ENCODE measurements around the gene PRX. TPM values are rescaled to one million over a fixed set of nuclear protein-coding genes. Genes with fewer than 3 reads are reported as not detected.
"Not testable (repeated sequence)": the region's sequence is repeated elsewhere in the genome, so short reads cannot be mapped to it uniquely, and the experiment has no call there.

The PRX gene
- total RNA-seq, 1 donor from 2014 or later = 801 TPM

- no peak for DNase-seq (ENCODE audit: low spot score)
- no peak for ATAC-seq
- intact Hi-C loops (cut with DNase I) = no loop called here
Observed at GRCh38 chr19:40441719-40442253, 28.6 kb upstream of the PRX start.

- no peak for DNase-seq (ENCODE audit: low spot score)
- no peak for ATAC-seq
- intact Hi-C loops (cut with DNase I) = no loop called here
Observed at GRCh38 chr19:40438284-40438683, 25.1 kb upstream of the PRX start.

- ATAC-seq (peak; percentile 96), DNase-seq (ENCODE audit: low spot score) (peak; percentile 92)
- intact Hi-C loops (cut with DNase I) = no loop called here
Observed at GRCh38 chr19:40433391-40434216, 20.4 kb upstream of the PRX start.

- ATAC-seq; DNase-seq (ENCODE audit: low spot score); intact Hi-C loops (cut with DNase I): not testable (repeated sequence)
Observed at GRCh38 chr19:40432760-40433159, 19.6 kb upstream of the PRX start.

GRCh38 chr19:40431698-40432097 lies 18.5 kb upstream of the PRX start:
- DNase-seq (ENCODE audit: low spot score) (no peak), ATAC-seq (no peak)
- intact Hi-C loops (cut with DNase I) = no loop called here

- intact Hi-C loops (cut with DNase I); DNase-seq (ENCODE audit: low spot score); ATAC-seq: not testable (repeated sequence)
Observed at GRCh38 chr19:40430242-40430641, 17.1 kb upstream of the PRX start.

- intact Hi-C loops (cut with DNase I); DNase-seq (ENCODE audit: low spot score); ATAC-seq: not testable (repeated sequence)
Observed at GRCh38 chr19:40428197-40428596, 15.0 kb upstream of the PRX start.

GRCh38 chr19:40425450-40426287 lies 12.5 kb upstream of the PRX start, which contains the start of gene SERTAD1:
Gene SERTAD1 (minus strand): TSS chr19:40425992. CDS start chr19:40423546, 2,446 bp downstream.
- ATAC-seq (peak; percentile 95), DNase-seq (ENCODE audit: low spot score) (peak; percentile 100)
- intact Hi-C loops (cut with DNase I) = no loop called here

- ATAC-seq (peak; percentile 3), DNase-seq (ENCODE audit: low spot score) (no peak)
- intact Hi-C loops (cut with DNase I) = no loop called here
Observed at GRCh38 chr19:40424637-40425449, 11.7 kb upstream of the PRX start.

GRCh38 chr19:40423938-40424337 lies 10.8 kb upstream of the PRX start:
- no peak for ATAC-seq
- intact Hi-C loops (cut with DNase I) = no loop called here
- no peak for DNase-seq (ENCODE audit: low spot score)

GRCh38 chr19:40422748-40423566 lies 9.8 kb upstream of the PRX start:
- ATAC-seq = no peak
- intact Hi-C loops (cut with DNase I) = no loop called here
- DNase-seq (ENCODE audit: low spot score) = no peak

GRCh38 chr19:40421993-40422747 lies 9.0 kb upstream of the PRX start:
- intact Hi-C loops (cut with DNase I) = no loop called here
- no peak for DNase-seq (ENCODE audit: low spot score)
- no peak for ATAC-seq

- ATAC-seq = peak; percentile 90
- intact Hi-C loops (cut with DNase I) = no loop called here
- DNase-seq (ENCODE audit: low spot score) = peak; percentile 95
Observed at GRCh38 chr19:40420766-40421765, 7.9 kb upstream of the PRX start.

- DNase-seq (ENCODE audit: low spot score) (no peak), ATAC-seq (no peak)
- intact Hi-C loops (cut with DNase I) = no loop called here
Observed at GRCh38 chr19:40420451-40420765, 7.2 kb upstream of the PRX start.

GRCh38 chr19:40419780-40420179 lies 6.6 kb upstream of the PRX start:
- intact Hi-C loops (cut with DNase I) = no loop called here
- no peak for DNase-seq (ENCODE audit: low spot score)
- ATAC-seq = no peak

- ATAC-seq = no peak
- intact Hi-C loops (cut with DNase I) = no loop called here
Observed at GRCh38 chr19:40419066-40419612, 6.0 kb upstream of the PRX start.

More at GRCh38 chr19:40419066-40419612, 6.0 kb upstream of the PRX start:
- no peak for DNase-seq (ENCODE audit: low spot score)
